Stomach (tissue), 9 donors: ENCODE results near the gene TCF3. TPM values are rescaled to one million over a fixed set of nuclear protein-coding genes. Genes with fewer than 3 reads are reported as not detected.

Source experiments
- DNase-seq, 2 donors: peaks; one replicate each; pipeline versions ENCODE4 v3.0.0 to v3.0.0-alpha.2; 2013 to 2019
- H3K27ac ChIP-seq, 5 donors: fragments of 200-600 bp in 4 of 5; sonication (generic) in 4 of 5; one replicate each; pipeline ENCODE4 v1.5.1; 2013 to 2019; ENCODE audit warnings: mild to moderate bottlenecking in 1 of 5, moderate library complexity in 1 of 5
- H3K27me3 ChIP-seq, 3 donors: fragments of 200-600 bp; sonication (generic); one replicate each; pipeline ENCODE4 v1.5.1; 2017 to 2019; ENCODE audit warnings: mixed run types in 1 of 3
- H3K36me3 ChIP-seq, 4 donors: fragments of 200-600 bp; sonication (generic); 1 replicate in 3 of 4; 2 replicates in 1 of 4; pipeline ENCODE4 v1.5.1; 2016 to 2019
- H3K4me1 ChIP-seq, 4 donors: fragments of 200-600 bp; sonication (generic); one replicate each; pipeline ENCODE4 v1.5.1; 2016 to 2019
- H3K4me3 ChIP-seq, 4 donors: fragments of 200-600 bp; sonication (generic) in 3 of 4; one replicate each; pipeline ENCODE4 v1.5.1; 2016 to 2019; ENCODE audit warnings: mild to moderate bottlenecking in 1 of 4
- H3K9me3 ChIP-seq, 4 donors: fragments of 200-600 bp; sonication (generic); one replicate each; pipeline ENCODE4 v1.5.1; 2016 to 2019
- CTCF ChIP-seq, 7 experiments: fragments of 450-650 bp in 4 of 7; fragments of 200-600 bp in 3 of 7; sonication (generic) in 3 of 7; IDR thresholded peaks; one replicate each; pipeline ENCODE4 v1.5.1; 2016 to 2019; ENCODE audit warnings: antibody characterized with exemption in 7 of 7, control low read depth in 2 of 7, mild to moderate bottlenecking in 1 of 7
- EP300 ChIP-seq: sonication (generic); formaldehyde crosslinking; IDR thresholded peaks from one replicate; pipeline ENCODE4 v1.6.1; 2017; ENCODE audit warnings: antibody characterized with exemption
- POLR2A ChIP-seq, 4 donors: fragments of 450-650 bp; IDR thresholded peaks; one replicate each; pipeline ENCODE4 v1.6.1; 2016; ENCODE audit warnings: antibody characterized with exemption in 4 of 4, control low read depth in 2 of 4, mild to moderate bottlenecking in 1 of 4, moderate library complexity in 1 of 4
- POLR2AphosphoS5 ChIP-seq, 3 donors: sonication (generic); formaldehyde crosslinking; IDR thresholded peaks; one replicate each; pipeline ENCODE4 v1.6.1; 2016; ENCODE audit warnings: antibody characterized with exemption in 3 of 3
- WGBS, 5 donors: extraction: QIAGEN DNeasy Blood & Tissue Kit in 3 of 5; methylation state at CpG; one replicate each; pipeline versions ENCODE4 v1.1.5 to v1.1.7; 2013 to 2018; 5-methylcytosine and 5-hydroxymethylcytosine counted together
- intact Hi-C: fragments of 100-400 bp; cut with DNase I; formaldehyde crosslinking; loops from one replicate; pipeline ENCODE4 v1.15.1; 2023; ENCODE audit warnings: low total_unique reads
- polyA plus RNA-seq, 3 donors: library from polyadenylated mRNA; stranded (reverse); fragments of 200-250 nt; gene quantifications; one replicate each; pipeline ENCODE4 v1.2.3, GENCODE V29; 2013
- total RNA-seq, 5 donors: library from RNA; depleted of rRNA; stranded (reverse); fragments of >200 nt; gene quantifications; one replicate each; pipeline versions ENCODE4 v1.1.0 to v1.2.3, GENCODE V29; 2014 to 2016
- donor health status: healthy with polysubstance abuse.
- donor health status: Bipolar disorder and iron deficiency.
- donor health status: healthy.

The TCF3 gene
- total and polyA plus RNA-seq, 8 donors: 12.8 to 90.2 (median 34.1) TPM

- intact Hi-C loops: no loop called here
- no peak for DNase-seq
- Histone ChIP-seq H3K9me3 (no peaks in the 10 kb centered on the region), H3K4me1 (no peaks in the 10 kb centered on the region), H3K4me3 (no peak overlapping the region), H3K27me3 (no peaks in the 10 kb centered on the region), H3K36me3 (peaks cover 27 to 47% (median 45%) of the 10 kb centered on the region in 4 donors), H3K27ac (no peak overlapping the region)
- no peak for TF ChIP-seq POLR2AphosphoS5 (IDR thresholded peaks at IDR 0.05)
- no peak for TF ChIP-seq CTCF (IDR thresholded peaks at IDR 0.05)
- TF ChIP-seq POLR2A (IDR thresholded peaks at IDR 0.05): no peak
- TF ChIP-seq EP300: no peak
- 73 to 82% (median 78%) methylated on average over 20 to 22 of the region's 22 CpGs for WGBS, 5 donors
Observed at GRCh38 chr19:1575323-1576241, 76.8 kb downstream of the TCF3 start.

GRCh38 chr19:1574354-1575136 lies 77.9 kb downstream of the TCF3 start:
- Histone ChIP-seq H3K9me3 (no peaks in the 10 kb centered on the region), H3K4me3 (no peak overlapping the region), H3K36me3 (peaks cover 17 to 36% (median 35%) of the 10 kb centered on the region in 4 donors), H3K4me1 (no peaks in the 10 kb centered on the region), H3K27me3 (peaks cover 0 to 2% (median 0%) of the 10 kb centered on the region in 3 donors), H3K27ac (no peak overlapping the region)
- intact Hi-C loops: no loop called here
- WGBS, 5 donors: 84 to 91% (median 87%) methylated on average over 30 to 34 of the region's 34 CpGs
- TF ChIP-seq EP300 (no peak), CTCF (IDR thresholded peaks at IDR 0.05) (no peak), POLR2A (IDR thresholded peaks at IDR 0.05) (no peak), POLR2AphosphoS5 (IDR thresholded peaks at IDR 0.05) (no peak)
- DNase-seq: no peak

GRCh38 chr19:1572795-1573194 lies 79.6 kb downstream of the TCF3 start:
- intact Hi-C loops: no loop called here
- H3K9me3 ChIP-seq: no peaks in the 10 kb centered on the region
- no peak overlapping the region for H3K4me3 ChIP-seq
- TF ChIP-seq POLR2AphosphoS5 (IDR thresholded peaks at IDR 0.05): no peak
- TF ChIP-seq CTCF (IDR thresholded peaks at IDR 0.05): no peak
- no peak for TF ChIP-seq EP300
- TF ChIP-seq POLR2A (IDR thresholded peaks at IDR 0.05): no peak
- no peak for DNase-seq
- H3K4me1 ChIP-seq: peaks cover 5 to 9% (median 7%) of the 10 kb centered on the region in 4 donors
- no peak overlapping the region for H3K27ac ChIP-seq
- H3K36me3 ChIP-seq: peaks cover 11 to 19% (median 17%) of the 10 kb centered on the region in 4 donors
- peaks cover 0 to 4% (median 0%) of the 10 kb centered on the region in 3 donors for H3K27me3 ChIP-seq
- 70 to 83% (median 81%) methylated on average over 9 of the region's 9 CpGs for WGBS, 5 donors

GRCh38 chr19:1571358-1571757 lies 81.1 kb downstream of the TCF3 start:
- peaks cover 0 to 5% (median 3%) of the 10 kb centered on the region in 4 donors for H3K36me3 ChIP-seq
- no peak for TF ChIP-seq EP300
- no peak for TF ChIP-seq POLR2AphosphoS5 (IDR thresholded peaks at IDR 0.05)
- no peak for TF ChIP-seq POLR2A (IDR thresholded peaks at IDR 0.05)
- no peak for TF ChIP-seq CTCF (IDR thresholded peaks at IDR 0.05)
- intact Hi-C loops: no loop called here
- H3K27me3 ChIP-seq: peaks cover 0 to 15% (median 0%) of the 10 kb centered on the region in 3 donors
- no peak overlapping the region for H3K27ac ChIP-seq
- H3K4me3 ChIP-seq: no peak overlapping the region
- DNase-seq: no peak
- H3K4me1 ChIP-seq: peaks cover 5 to 19% (median 15%) of the 10 kb centered on the region in 4 donors
- 84 to 94% (median 91%) methylated on average over 12 of the region's 12 CpGs for WGBS, 5 donors
- H3K9me3 ChIP-seq: no peaks in the 10 kb centered on the region
